ENCODE results near the gene SSMEM1.
"Not testable (repeated sequence)": the region's sequence is repeated elsewhere in the genome, so short reads cannot be mapped to it uniquely, and the experiment has no call there.

SSMEM1 gene

DNA sequence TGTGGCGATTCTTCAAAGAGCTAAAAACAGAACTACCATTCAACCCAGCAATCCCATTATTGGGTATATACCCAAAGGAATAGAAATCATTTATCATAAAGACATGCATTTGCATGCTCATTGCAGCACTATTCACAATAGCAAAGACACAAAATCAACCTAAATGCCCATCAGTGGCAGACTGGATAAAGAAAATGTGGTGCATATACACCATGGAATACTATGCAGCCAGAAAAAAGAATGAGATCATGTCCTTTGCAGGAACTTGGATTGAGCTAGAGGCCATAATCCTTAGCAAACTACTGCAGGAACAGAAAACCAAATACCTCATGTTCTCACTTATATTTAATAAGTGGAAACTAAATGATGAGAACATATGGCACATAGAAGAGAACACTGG lies 38.8 kb downstream of the SSMEM1 start:
- not testable (repeated sequence) for DNase-seq (ENCODE audit: low read depth in 2 of 2)

DNA sequence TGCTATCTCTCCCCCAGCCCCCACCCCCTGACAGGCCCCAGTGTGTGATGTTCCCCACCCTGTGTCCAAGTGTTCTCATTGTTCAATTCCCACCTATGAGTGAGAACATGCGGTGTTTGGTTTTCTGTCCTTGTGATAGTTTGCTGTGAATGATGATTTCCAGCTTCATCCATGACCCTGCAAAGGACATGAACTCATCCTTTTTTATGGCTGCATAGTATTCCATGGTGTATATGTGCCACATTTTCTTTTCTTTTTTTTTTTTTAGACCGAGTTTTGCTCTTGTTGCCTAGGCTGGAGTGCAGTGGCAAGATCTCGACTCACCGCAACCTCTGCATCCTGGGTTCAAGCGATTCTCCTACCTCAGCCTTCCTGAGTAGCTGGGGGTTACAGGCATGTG lies 41.2 kb downstream of the SSMEM1 start:
- DNase-seq (ENCODE audit: low read depth in 2 of 2) = not testable (repeated sequence)

DNA sequence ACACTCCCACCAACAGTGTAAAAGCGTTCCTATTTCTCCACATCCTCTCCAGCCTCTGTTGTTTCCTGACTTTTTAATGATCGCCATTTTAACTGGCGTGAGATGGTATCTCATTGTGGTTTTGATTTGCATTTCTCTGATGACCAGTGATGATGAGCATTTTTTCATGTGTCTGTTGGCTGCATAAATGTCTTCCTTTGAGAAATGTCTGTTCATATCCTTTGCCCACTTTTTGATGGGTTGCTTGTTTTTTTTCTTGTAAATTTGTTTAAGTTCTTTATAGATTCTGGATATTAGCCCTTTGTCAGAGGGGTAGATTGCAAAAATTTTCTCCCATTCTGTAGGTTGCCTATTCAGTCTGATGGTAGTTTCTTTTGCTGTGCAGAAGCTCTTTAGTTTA lies 42.0 kb downstream of the SSMEM1 start:
- not testable (repeated sequence) for DNase-seq (ENCODE audit: low read depth in 2 of 2)

DNA sequence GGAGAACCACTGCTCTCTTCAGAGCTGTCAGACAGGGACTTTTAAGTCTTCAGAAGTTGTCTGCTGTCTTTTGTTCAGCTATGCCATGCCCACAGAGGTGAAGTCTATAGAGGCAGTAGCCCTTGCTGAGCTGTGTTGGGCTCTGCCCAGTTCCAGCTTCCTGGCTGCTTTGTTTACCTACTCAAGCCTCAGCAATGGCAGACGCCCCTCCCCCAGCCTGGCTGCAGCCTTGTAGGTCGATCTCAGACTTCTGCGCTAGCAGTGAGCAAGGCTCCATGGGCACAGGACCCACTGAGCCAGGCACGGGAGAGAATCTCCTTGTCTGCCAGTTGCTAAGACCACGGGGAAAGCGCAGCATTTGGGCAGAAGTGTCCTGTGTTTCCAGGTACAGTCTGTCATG lies 46.9 kb downstream of the SSMEM1 start:
- no peak for DNase-seq (ENCODE audit: low read depth in 2 of 2)

DNA sequence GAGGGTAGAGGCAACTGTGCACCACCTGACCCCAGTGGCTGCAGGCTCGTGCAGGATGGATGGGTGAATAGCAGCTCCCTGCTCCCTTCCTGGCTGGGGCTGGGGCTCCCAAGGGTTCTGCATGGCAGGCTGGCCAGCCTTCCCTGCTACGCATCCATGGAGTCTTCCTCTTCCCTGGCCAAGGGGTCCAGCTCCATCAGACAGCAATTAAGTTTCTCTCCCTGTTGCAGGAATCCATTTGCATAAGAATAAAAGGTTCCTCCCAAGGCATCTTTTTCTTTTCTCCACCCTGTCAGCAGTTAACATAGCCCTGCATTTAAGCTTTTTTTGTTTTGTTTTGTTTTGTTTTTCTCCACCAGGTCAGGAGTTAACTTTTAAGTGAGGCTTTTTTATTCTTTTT lies 49.0 kb downstream of the SSMEM1 start:
- no peak for DNase-seq (ENCODE audit: low read depth in 2 of 2)

DNA sequence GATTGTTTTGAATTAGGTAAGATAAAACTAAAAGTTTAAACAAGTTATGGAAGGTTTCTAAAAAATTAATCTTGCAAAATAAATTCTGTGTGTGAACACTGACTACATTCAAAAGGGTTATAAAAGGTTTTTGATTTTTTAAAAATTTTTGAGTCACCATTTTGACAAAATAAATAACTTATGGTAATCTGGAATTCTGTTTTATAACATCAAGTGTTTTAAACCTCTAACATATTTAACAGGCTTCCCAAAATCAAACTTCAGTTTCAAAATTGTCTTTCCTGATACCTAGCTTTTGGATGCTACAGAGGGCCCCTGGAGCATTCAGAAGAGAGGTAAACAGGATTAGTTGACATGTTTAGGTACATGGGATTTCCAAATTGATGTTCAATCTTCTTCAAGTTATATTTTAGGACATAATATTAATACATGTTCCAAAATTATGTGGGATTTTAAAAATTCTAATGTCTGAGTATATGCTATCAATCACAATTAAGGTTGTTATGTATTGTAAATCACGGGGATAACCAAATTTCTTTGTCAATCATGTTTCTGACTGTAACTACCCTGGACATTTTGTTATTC lies 50.9 kb downstream of the SSMEM1 start:
- DNase-seq (ENCODE audit: low read depth in 2 of 2) = no peak

DNA sequence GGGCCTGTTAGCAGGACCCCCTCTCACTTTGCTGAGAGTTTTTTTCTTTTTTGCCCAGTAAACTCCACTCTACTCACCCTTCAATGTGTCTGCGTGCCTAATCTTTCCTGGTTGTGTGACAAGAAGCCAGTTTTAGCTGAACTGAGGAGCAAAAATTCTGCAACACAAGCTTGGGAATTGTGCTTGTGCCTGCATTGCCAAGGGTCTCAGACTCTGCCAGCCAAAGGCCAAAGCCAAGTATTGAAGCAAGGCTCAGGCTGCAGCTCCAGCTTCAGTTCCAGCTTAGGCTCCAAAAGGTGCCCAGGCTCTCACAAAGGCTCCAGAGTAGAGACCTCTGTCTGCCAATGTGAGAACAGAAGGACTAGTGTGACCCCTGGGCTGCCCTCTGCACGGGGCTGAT lies 54.8 kb downstream of the SSMEM1 start:
- no peak for DNase-seq (ENCODE audit: low read depth in 2 of 2)

DNA sequence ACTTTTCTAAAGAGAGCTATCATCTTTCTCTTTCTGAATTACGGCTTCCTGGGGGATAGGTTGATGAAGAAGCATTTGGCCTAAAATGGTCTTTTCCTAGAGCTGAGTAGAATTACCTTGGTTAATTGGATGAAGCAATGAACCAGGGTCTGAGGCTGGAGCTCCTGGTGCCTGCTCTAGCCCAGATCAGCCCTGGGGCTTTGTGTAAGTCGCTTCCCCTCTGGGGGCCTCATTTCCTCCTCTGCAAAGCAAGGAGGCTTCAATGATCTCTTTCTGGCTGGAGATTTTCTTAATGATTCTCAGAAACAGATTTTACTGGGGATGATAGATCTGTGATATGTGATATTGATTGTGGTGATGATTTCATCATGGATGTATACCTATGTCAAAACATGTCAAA lies 55.5 kb downstream of the SSMEM1 start:
- no peak for DNase-seq (ENCODE audit: low read depth in 2 of 2)
